Lower leg skin (tissue), 4 donors: ENCODE results near the gene PTPRN2. TPM values are rescaled to one million over a fixed set of nuclear protein-coding genes. Genes with fewer than 3 reads are reported as not detected.

Experiments used
- DNase-seq, 2 donors: peaks; one replicate each; pipeline ENCODE4 v3.0.0-alpha.2; 2019; ENCODE audit warnings: low spot score in 2 of 2
- H3K4me3 ChIP-seq: fragments of 200-600 bp; sonication (generic); 2 replicates; pipeline ENCODE4 v1.5.1; 2017; ENCODE audit warnings: mild to moderate bottlenecking, low read depth; ENCODE audit not compliant: poor library complexity, severe bottlenecking
- CTCF ChIP-seq, 3 donors: fragments of 450-650 bp; IDR thresholded peaks; one replicate each; pipeline ENCODE4 v1.5.1; 2016; ENCODE audit warnings: antibody characterized with exemption in 3 of 3, mild to moderate bottlenecking in 3 of 3, moderate library complexity in 2 of 3
- POLR2A ChIP-seq, 2 donors: fragments of 450-650 bp; IDR thresholded peaks; one replicate each; pipeline ENCODE4 v1.6.1; 2016 to 2017; ENCODE audit warnings: antibody characterized with exemption in 2 of 2, mild to moderate bottlenecking in 1 of 2, moderate library complexity in 1 of 2
- WGBS, 2 donors: methylation state at CpG; one replicate each; pipeline ENCODE4 v1.1.5; 2018; 5-methylcytosine and 5-hydroxymethylcytosine counted together
- intact Hi-C: fragments of 100-400 bp; cut with DNase I; formaldehyde crosslinking; loops from one replicate; pipeline ENCODE4 v1.15.0; 2023; ENCODE audit warnings: low total_unique reads
- total RNA-seq, 4 donors: library from RNA; depleted of rRNA; stranded (reverse); fragments of >200 nt; gene quantifications; one replicate each; pipeline ENCODE4 v1.1.0, GENCODE V29; 2016

The PTPRN2 gene
- total RNA-seq, 4 donors from 2014 or later: 0.11 to 1.6 (median 0.92) TPM

- H3K4me3 ChIP-seq: no peak overlapping the region
- WGBS, 2 donors: 82% methylated on average over 11 of the region's 11 CpGs
- intact Hi-C loops: no loop called here
- DNase-seq: no peak
- TF ChIP-seq POLR2A (IDR thresholded peaks at IDR 0.05) (no peak), CTCF (IDR thresholded peaks at IDR 0.05) (no peak)
Observed at GRCh38 chr7:158502068-158502750, 85.4 kb downstream of the PTPRN2 start.

GRCh38 chr7:158501393-158502067, 86.1 kb downstream of the PTPRN2 start:
- H3K4me3 ChIP-seq: no peak overlapping the region
- 87 to 89% methylated on average over 28 of the region's 28 CpGs for WGBS, 2 donors
- TF ChIP-seq CTCF (IDR thresholded peaks at IDR 0.05) (no peak), POLR2A (IDR thresholded peaks at IDR 0.05) (no peak)
- no peak for DNase-seq
- intact Hi-C loops: no loop called here

GRCh38 chr7:158500651-158501052, 87.0 kb downstream of the PTPRN2 start:
- TF ChIP-seq CTCF (IDR thresholded peaks at IDR 0.05): no peak
- no peak for TF ChIP-seq POLR2A (IDR thresholded peaks at IDR 0.05)
- WGBS, 2 donors: 60 to 64% methylated on average over 29 of the region's 29 CpGs
- intact Hi-C loops: no loop called here
- no peak for DNase-seq
- H3K4me3 ChIP-seq: no peak overlapping the region

- no peak overlapping the region for H3K4me3 ChIP-seq
- intact Hi-C loops: no loop called here
- TF ChIP-seq CTCF (IDR thresholded peaks at IDR 0.05) (no peak), POLR2A (IDR thresholded peaks at IDR 0.05) (no peak)
- 71 to 82% methylated on average over 4 of the region's 4 CpGs for WGBS, 2 donors
- DNase-seq: no peak
Observed at GRCh38 chr7:158499082-158499455, 88.6 kb downstream of the PTPRN2 start.

GRCh38 chr7:158498443-158499081, 89.1 kb downstream of the PTPRN2 start:
- no peak overlapping the region for H3K4me3 ChIP-seq
- WGBS, 2 donors: 64% methylated on average over 11 of the region's 11 CpGs
- DNase-seq: no peak
- intact Hi-C loops: no loop called here
- TF ChIP-seq CTCF (IDR thresholded peaks at IDR 0.05): no peak
- TF ChIP-seq POLR2A (IDR thresholded peaks at IDR 0.05): no peak
